ENCODE data around the gene PCCB. TPM values are rescaled to one million over a fixed set of nuclear protein-coding genes. Genes with fewer than 3 reads are reported as not detected.
"Not testable (repeated sequence)": the region's sequence is repeated elsewhere in the genome, so short reads cannot be mapped to it uniquely, and the experiment has no call there.

The PCCB gene
- total RNA-seq, 1 donor from 2014 or later, result 63.6 TPM

- TF ChIP-seq, protein P1, sequence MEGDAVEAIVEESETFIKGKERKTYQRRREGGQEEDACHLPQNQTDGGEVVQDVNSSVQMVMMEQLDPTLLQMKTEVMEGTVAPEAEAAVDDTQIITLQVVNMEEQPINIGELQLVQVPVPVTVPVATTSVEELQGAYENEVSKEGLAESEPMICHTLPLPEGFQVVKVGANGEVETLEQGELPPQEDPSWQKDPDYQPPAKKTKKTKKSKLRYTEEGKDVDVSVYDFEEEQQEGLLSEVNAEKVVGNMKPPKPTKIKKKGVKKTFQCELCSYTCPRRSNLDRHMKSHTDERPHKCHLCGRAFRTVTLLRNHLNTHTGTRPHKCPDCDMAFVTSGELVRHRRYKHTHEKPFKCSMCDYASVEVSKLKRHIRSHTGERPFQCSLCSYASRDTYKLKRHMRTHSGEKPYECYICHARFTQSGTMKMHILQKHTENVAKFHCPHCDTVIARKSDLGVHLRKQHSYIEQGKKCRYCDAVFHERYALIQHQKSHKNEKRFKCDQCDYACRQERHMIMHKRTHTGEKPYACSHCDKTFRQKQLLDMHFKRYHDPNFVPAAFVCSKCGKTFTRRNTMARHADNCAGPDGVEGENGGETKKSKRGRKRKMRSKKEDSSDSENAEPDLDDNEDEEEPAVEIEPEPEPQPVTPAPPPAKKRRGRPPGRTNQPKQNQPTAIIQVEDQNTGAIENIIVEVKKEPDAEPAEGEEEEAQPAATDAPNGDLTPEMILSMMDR (IDR thresholded peaks at IDR 0.05; ENCODE audit: insufficient read depth, low read length, poor library complexity, severe bottlenecking), result no peak
- DNase-seq (ENCODE audit: low read depth), result no peak
- no peaks in the 10 kb centered on the region for H3K36me3 ChIP-seq (ENCODE audit: control insufficient read depth, insufficient read depth, low read length)
- no peaks in the 10 kb centered on the region for H3K27me3 ChIP-seq (ENCODE audit: control insufficient read depth, insufficient read depth, low read length)
- no peak overlapping the region for H3K4me3 ChIP-seq (ENCODE audit: low read depth, low read length)
Observed at GRCh38 chr3:136251511-136251910, 1.4 kb downstream of the PCCB start.

DNA sequence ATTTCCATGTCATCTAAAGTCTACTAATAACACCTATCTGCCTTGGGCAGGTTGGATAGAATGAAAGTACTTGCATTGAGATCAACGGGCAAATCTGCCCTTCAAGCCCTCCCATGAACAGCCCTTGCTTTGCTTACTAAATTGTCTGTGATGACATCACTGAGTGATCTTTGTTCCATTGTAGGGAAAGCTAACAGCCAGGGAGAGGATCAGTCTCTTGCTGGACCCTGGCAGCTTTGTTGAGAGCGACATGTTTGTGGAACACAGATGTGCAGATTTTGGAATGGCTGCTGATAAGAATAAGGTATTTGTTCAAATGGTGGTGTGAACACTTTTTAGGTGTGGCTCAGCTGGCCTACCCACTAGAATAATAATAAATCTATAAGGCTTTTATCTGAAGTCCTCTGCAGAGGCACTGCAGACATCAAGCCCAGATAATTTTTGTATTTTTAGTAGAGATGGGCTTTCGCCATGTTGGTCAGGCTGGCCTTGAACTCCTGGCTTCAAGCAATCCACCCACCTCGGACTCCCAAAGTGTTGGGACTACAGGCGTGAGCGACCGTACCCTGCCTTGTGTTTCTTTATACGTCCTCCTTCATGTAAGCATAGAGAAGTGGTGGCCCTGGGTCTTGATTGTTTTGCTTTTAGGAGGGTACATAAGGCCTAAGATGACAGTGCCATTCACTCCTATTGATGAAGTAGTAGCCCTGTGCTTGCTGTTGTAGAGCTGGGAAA, 5.7 kb downstream of the PCCB start:
- Histone ChIP-seq H3K27me3 (ENCODE audit: control insufficient read depth, insufficient read depth, low read length) (no peaks in the 10 kb centered on the region), H3K4me3 (ENCODE audit: low read depth, low read length) (no peak overlapping the region), H3K36me3 (ENCODE audit: control insufficient read depth, insufficient read depth, low read length) (no peaks in the 10 kb centered on the region)
- DNase-seq (ENCODE audit: low read depth), result no peak
- TF ChIP-seq, protein P1 (IDR thresholded peaks at IDR 0.05; ENCODE audit: insufficient read depth, low read length, poor library complexity, severe bottlenecking), result no peak

DNA sequence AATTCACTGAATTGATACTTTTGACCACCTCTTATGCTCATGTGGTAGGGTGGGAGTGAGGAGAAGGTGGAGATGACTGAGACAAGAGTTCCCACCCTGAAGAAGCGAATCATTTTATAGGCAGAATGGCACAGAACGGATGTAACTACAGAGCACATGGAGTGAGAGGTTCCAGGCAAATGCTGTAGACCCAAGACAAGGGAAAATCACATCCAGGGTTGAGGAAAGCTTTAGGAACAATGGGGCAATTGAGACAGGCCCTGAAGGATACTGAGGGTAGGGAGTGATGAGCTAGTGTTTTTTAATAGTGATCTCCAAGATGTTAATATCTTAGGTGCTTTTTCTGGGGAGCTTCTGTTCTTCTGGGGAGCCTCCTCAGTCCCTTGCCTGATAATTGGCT, 8.1 kb downstream of the PCCB start:
- Histone ChIP-seq H3K4me3 (ENCODE audit: low read depth, low read length) (no peak overlapping the region), H3K36me3 (ENCODE audit: control insufficient read depth, insufficient read depth, low read length) (no peaks in the 10 kb centered on the region), H3K27me3 (ENCODE audit: control insufficient read depth, insufficient read depth, low read length) (no peaks in the 10 kb centered on the region)
- DNase-seq (ENCODE audit: low read depth), result no peak
- TF ChIP-seq, protein P1 (IDR thresholded peaks at IDR 0.05; ENCODE audit: insufficient read depth, low read length, poor library complexity, severe bottlenecking), result no peak

- no peak overlapping the region for H3K4me3 ChIP-seq (ENCODE audit: low read depth, low read length)
- no peaks in the 10 kb centered on the region for H3K27me3 ChIP-seq (ENCODE audit: control insufficient read depth, insufficient read depth, low read length)
- TF ChIP-seq, protein P1 (IDR thresholded peaks at IDR 0.05; ENCODE audit: insufficient read depth, low read length, poor library complexity, severe bottlenecking), result no peak
- no peak for DNase-seq (ENCODE audit: low read depth)
- no peaks in the 10 kb centered on the region for H3K36me3 ChIP-seq (ENCODE audit: control insufficient read depth, insufficient read depth, low read length)
Observed at GRCh38 chr3:136261826-136262225, 11.7 kb downstream of the PCCB start.

- Histone ChIP-seq H3K4me3 (ENCODE audit: low read depth, low read length) (no peak overlapping the region), H3K27me3 (ENCODE audit: control insufficient read depth, insufficient read depth, low read length) (no peaks in the 10 kb centered on the region), H3K36me3 (ENCODE audit: control insufficient read depth, insufficient read depth, low read length) (no peaks in the 10 kb centered on the region)
- TF ChIP-seq, protein P1 (IDR thresholded peaks at IDR 0.05; ENCODE audit: insufficient read depth, low read length, poor library complexity, severe bottlenecking), result no peak
- DNase-seq (ENCODE audit: low read depth), result no peak
Observed at GRCh38 chr3:136262559-136262958, 12.4 kb downstream of the PCCB start.

GRCh38 chr3:136263251-136263650, 13.1 kb downstream of the PCCB start:
- DNase-seq (ENCODE audit: low read depth), result no peak
- TF ChIP-seq, protein P1 (IDR thresholded peaks at IDR 0.05; ENCODE audit: insufficient read depth, low read length, poor library complexity, severe bottlenecking), result no peak

DNA sequence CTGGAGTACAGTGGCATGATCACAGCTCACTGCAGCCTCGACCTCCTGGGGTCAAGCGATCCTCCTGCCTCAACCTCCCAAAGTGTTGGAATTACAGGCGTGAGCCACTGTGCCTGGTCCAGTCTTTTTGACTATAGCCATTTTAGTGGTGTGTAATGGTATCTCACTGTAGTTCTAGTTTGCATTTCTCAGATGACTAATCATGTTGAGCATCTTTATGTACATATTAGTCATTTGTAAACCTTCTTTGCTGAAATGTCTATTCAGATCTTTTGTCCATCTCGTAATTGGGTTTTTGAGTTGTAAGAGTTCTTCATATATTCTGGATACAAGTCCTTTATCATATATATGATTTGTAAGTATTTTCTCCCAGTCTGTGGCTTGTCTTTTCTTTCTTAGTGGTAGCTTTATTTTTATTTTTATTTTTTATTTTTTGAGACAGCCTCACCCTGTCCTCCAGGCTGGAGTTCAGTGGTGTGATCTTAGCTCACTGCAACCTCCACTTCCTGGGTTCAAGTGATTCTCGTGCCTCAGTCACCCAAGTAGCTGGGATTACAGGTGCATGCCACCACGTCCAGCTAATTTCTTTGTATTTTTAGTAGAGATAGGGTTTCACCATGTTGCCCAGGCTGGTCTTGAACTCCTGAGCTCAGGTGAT, 16.5 kb downstream of the PCCB start:
- H3K27me3 ChIP-seq (ENCODE audit: control insufficient read depth, insufficient read depth, low read length); DNase-seq (ENCODE audit: low read depth); H3K36me3 ChIP-seq (ENCODE audit: control insufficient read depth, insufficient read depth, low read length); H3K4me3 ChIP-seq (ENCODE audit: low read depth, low read length): not testable (repeated sequence)

More at GRCh38 chr3:136263251-136263650, 13.1 kb downstream of the PCCB start:
- Histone ChIP-seq H3K4me3 (ENCODE audit: low read depth, low read length) (no peak overlapping the region), H3K27me3 (ENCODE audit: control insufficient read depth, insufficient read depth, low read length) (no peaks in the 10 kb centered on the region), H3K36me3 (ENCODE audit: control insufficient read depth, insufficient read depth, low read length) (no peaks in the 10 kb centered on the region)
